Neural progenitor cell (in vitro differentiated cells): ENCODE results near the gene FKBP8. TPM values are rescaled to one million over a fixed set of nuclear protein-coding genes. Genes with fewer than 3 reads are reported as not detected.

Source experiments
- DNase-seq: peaks from one replicate; pipeline ENCODE4 v3.0.0-alpha.2; 2016; ENCODE audit warnings: low spot score
- H2AFZ ChIP-seq: fragments of 200-600 bp; sonication (generic); replicated peaks from 2 replicates; pipeline ENCODE4 v1.6.1; 2016; ENCODE audit warnings: antibody characterized with exemption
- H3F3A ChIP-seq: fragments of 200-600 bp; sonication (generic); 2 replicates; pipeline ENCODE4 v1.6.1; 2016; ENCODE audit warnings: antibody characterized with exemption, low read depth
- H3K27ac ChIP-seq: fragments of 200-600 bp; sonication (generic); 2 replicates; pipeline ENCODE4 v1.5.1; 2016; ENCODE audit warnings: mild to moderate bottlenecking
- H3K27me3 ChIP-seq: fragments of 200-600 bp; sonication (generic); 2 replicates; pipeline ENCODE4 v1.6.1; 2016; ENCODE audit warnings: mild to moderate bottlenecking, moderate library complexity
- H3K36me3 ChIP-seq: fragments of 200-600 bp; sonication (generic); 2 replicates; pipeline ENCODE4 v1.5.1; 2016
- H3K4me1 ChIP-seq: fragments of 200-600 bp; sonication (generic); 2 replicates; pipeline ENCODE4 v1.6.1; 2016; ENCODE audit warnings: mixed run types
- H3K4me2 ChIP-seq: fragments of 200-600 bp; sonication (generic); 2 replicates; pipeline ENCODE4 v1.6.1; 2016
- H3K4me3 ChIP-seq: fragments of 200-600 bp; sonication (generic); 2 replicates; pipeline ENCODE4 v1.5.1; 2016
- H3K79me2 ChIP-seq: fragments of 200-600 bp; sonication (generic); 2 replicates; pipeline ENCODE4 v1.6.1; 2016; ENCODE audit warnings: low read depth
- H3K9ac ChIP-seq: fragments of 200-600 bp; sonication (generic); 2 replicates; pipeline ENCODE4 v1.6.1; 2016
- H3K9me3 ChIP-seq: fragments of 200-600 bp; sonication (generic); 2 replicates; pipeline ENCODE4 v1.5.1; 2016; ENCODE audit warnings: low read depth
- H4K20me1 ChIP-seq: fragments of 200-600 bp; sonication (generic); 2 replicates; pipeline ENCODE4 v1.6.1; 2016; ENCODE audit warnings: low read depth
- H3K27ac Mint-ChIP-seq: 3 replicates; pipeline ENCODE4 v1.8.0; 2021; ENCODE audit warnings: mixed read lengths
- H3K27me3 Mint-ChIP-seq: 2 replicates; pipeline ENCODE4 v1.8.0; 2022; ENCODE audit warnings: low read depth, mild to moderate bottlenecking, inconsistent platforms, moderate library complexity, mixed read lengths; ENCODE audit not compliant: insufficient read depth
- H3K36me3 Mint-ChIP-seq: 3 replicates; pipeline ENCODE4 v1.8.0; 2021; ENCODE audit warnings: mixed read lengths
- H3K4me1 Mint-ChIP-seq: 3 replicates; pipeline ENCODE4 v1.8.0; 2021; ENCODE audit warnings: mixed read lengths
- H3K4me3 Mint-ChIP-seq: 3 replicates; pipeline ENCODE4 v1.8.0; 2021; ENCODE audit warnings: mild to moderate bottlenecking, moderate library complexity, mixed read lengths
- H3K9me3 Mint-ChIP-seq: 3 replicates; pipeline ENCODE4 v1.8.0; 2020; ENCODE audit warnings: mixed read lengths
- CTCF ChIP-seq: fragments of 200-600 bp; sonication (generic); IDR thresholded peaks from 2 replicates; pipeline ENCODE4 v1.5.1; 2017; ENCODE audit warnings: antibody characterized with exemption, mild to moderate bottlenecking
- EZH2 ChIP-seq: fragments of 200-600 bp; sonication (generic); IDR thresholded peaks from 2 replicates; pipeline ENCODE4 v1.6.1; 2017; ENCODE audit warnings: antibody characterized with exemption, mild to moderate bottlenecking, moderate library complexity
- EZH2phosphoT487 ChIP-seq: fragments of 200-600 bp; sonication (generic); IDR thresholded peaks from 2 replicates; pipeline ENCODE4 v1.6.1; 2017; ENCODE audit warnings: antibody characterized with exemption
- total RNA-seq: library from RNA; depleted of rRNA; stranded (reverse); fragments of >200 nt; gene quantifications from 2 replicates; pipeline ENCODE4 v1.2.3, GENCODE V29; 2015; ENCODE audit warnings: low replicate concordance

FKBP8 gene
- total RNA-seq, 1 donor from 2014 or later: 115 TPM

- no peaks in the 10 kb centered on the region for H3K36me3 ChIP-seq
- TF ChIP-seq CTCF (peak; percentile 59), EZH2phosphoT487 (no peak)
- DNase-seq: peak; percentile 81
- H3K4me1 ChIP-seq: no peaks in the 10 kb centered on the region
- no peak overlapping the region for H3K4me3 ChIP-seq
- H3K79me2 ChIP-seq: peaks cover 7% of the 10 kb centered on the region
- Mint-ChIP-seq H3K27ac (no peak overlapping the region), H3K27me3 (peaks cover 10% of the 10 kb centered on the region), H3K36me3 (peaks cover 2% of the 10 kb centered on the region), H3K9me3 (no peaks in the 10 kb centered on the region), H3K4me1 (peaks cover 47% of the 10 kb centered on the region), H3K4me3 (no peak overlapping the region)
- H3K9ac ChIP-seq: no peak overlapping the region
- H3K27ac ChIP-seq: no peak overlapping the region
- H4K20me1 ChIP-seq: peaks cover 69% of the 10 kb centered on the region
- no peaks in the 10 kb centered on the region for H3K9me3 ChIP-seq
- no peaks in the 10 kb centered on the region for H3F3A ChIP-seq
- no peak overlapping the region for H3K4me2 ChIP-seq
- no peak overlapping the region for H2AFZ ChIP-seq
- H3K27me3 ChIP-seq: no peaks in the 10 kb centered on the region
Observed at GRCh38 chr19:18488838-18489626, 54.3 kb downstream of the FKBP8 start.

GRCh38 chr19:18488403-18488723, 55.0 kb downstream of the FKBP8 start:
- Mint-ChIP-seq H3K27ac (no peak overlapping the region), H3K9me3 (no peaks in the 10 kb centered on the region), H3K4me1 (peaks cover 47% of the 10 kb centered on the region), H3K4me3 (no peak overlapping the region), H3K36me3 (peaks cover 2% of the 10 kb centered on the region), H3K27me3 (peaks cover 11% of the 10 kb centered on the region)
- Histone ChIP-seq H3K79me2 (peaks cover 9% of the 10 kb centered on the region), H2AFZ (no peak overlapping the region), H3K36me3 (no peaks in the 10 kb centered on the region), H3K27me3 (no peaks in the 10 kb centered on the region), H3K4me1 (no peaks in the 10 kb centered on the region), H3K9me3 (no peaks in the 10 kb centered on the region), H3K9ac (no peak overlapping the region), H3K27ac (no peak overlapping the region), H3K4me2 (no peak overlapping the region), H3F3A (no peaks in the 10 kb centered on the region), H3K4me3 (no peak overlapping the region), H4K20me1 (peaks cover 67% of the 10 kb centered on the region)
- no peak for DNase-seq
- TF ChIP-seq CTCF (no peak), EZH2phosphoT487 (no peak), EZH2 (no peak)

GRCh38 chr19:18487576-18488402, 55.6 kb downstream of the FKBP8 start:
- Mint-ChIP-seq H3K4me3 (no peak overlapping the region), H3K27me3 (peaks cover 11% of the 10 kb centered on the region), H3K27ac (peak overlapping the region; percentile 33), H3K9me3 (no peaks in the 10 kb centered on the region), H3K4me1 (peaks cover 48% of the 10 kb centered on the region), H3K36me3 (peaks cover 2% of the 10 kb centered on the region)
- H3F3A ChIP-seq: no peaks in the 10 kb centered on the region
- H3K79me2 ChIP-seq: peaks cover 9% of the 10 kb centered on the region
- peaks cover 61% of the 10 kb centered on the region for H4K20me1 ChIP-seq
- H3K9ac ChIP-seq: no peak overlapping the region
- no peaks in the 10 kb centered on the region for H3K9me3 ChIP-seq
- no peaks in the 10 kb centered on the region for H3K4me1 ChIP-seq
- no peak overlapping the region for H3K27ac ChIP-seq
- H3K4me2 ChIP-seq: no peak overlapping the region
- no peak for DNase-seq
- no peaks in the 10 kb centered on the region for H3K27me3 ChIP-seq
- H3K36me3 ChIP-seq: no peaks in the 10 kb centered on the region
- no peak overlapping the region for H3K4me3 ChIP-seq
- TF ChIP-seq CTCF (no peak), EZH2phosphoT487 (no peak), EZH2 (no peak)
- H2AFZ ChIP-seq: no peak overlapping the region
